OCI-LY7 (cell line): ENCODE results near the gene CSNK2A2. TPM values are rescaled to one million over a fixed set of nuclear protein-coding genes. Genes with fewer than 3 reads are reported as not detected.

Source experiments
- BruUV-seq: library from RNA; stranded (reverse); fragments of 400-500 nt; replicated peaks from 2 replicates; lab custom pipeline; 2021; lab: Mats Ljungman, UMichigan
- CTCF ChIA-PET: fragments of 300-600 bp; sonication (Branson Sonifier 250); formaldehyde crosslinking; loops from one replicate; lab custom pipeline; 2022; ENCODE audit warnings: antibody characterized with exemption; ENCODE audit not compliant: unreplicated experiment; lab: Charles Lee
- POLR2A ChIA-PET: fragments of 300-600 bp; sonication (Branson Sonifier 250); formaldehyde crosslinking; loops from one replicate; lab custom pipeline; 2022; ENCODE audit warnings: antibody characterized with exemption; lab: Charles Lee
- DNase-seq: peaks from one replicate; pipeline ENCODE4 v3.0.0-alpha.2; 2015; ENCODE audit warnings: low spot score
- H2AFZ ChIP-seq: fragments of 200-600 bp; sonication (generic), shearing (Covaris generic); 2 replicates; pipeline ENCODE4 v1.6.1; 2014; ENCODE audit warnings: mild to moderate bottlenecking, antibody characterized with exemption, low read length, moderate library complexity
- H3K27ac ChIP-seq: fragments of 200-600 bp; sonication (generic); 2 replicates; pipeline ENCODE4 v1.5.1; 2014; ENCODE audit warnings: mixed run types, low read depth, mild to moderate bottlenecking, moderate library complexity, low read length, inconsistent platforms; ENCODE audit not compliant: poor library complexity, severe bottlenecking
- H3K36me3 ChIP-seq: fragments of 200-600 bp; sonication (generic); 2 replicates; pipeline ENCODE4 v1.6.1; 2014; ENCODE audit warnings: mild to moderate bottlenecking, antibody characterized with exemption, low read length, moderate library complexity, mixed read lengths; ENCODE audit not compliant: insufficient read depth
- H3K4me1 ChIP-seq: fragments of 200-600 bp; sonication (generic); 2 replicates; pipeline ENCODE4 v1.5.1; 2014; ENCODE audit warnings: mild to moderate bottlenecking, low read length; ENCODE audit not compliant: insufficient read depth, poor library complexity, severe bottlenecking
- H3K4me2 ChIP-seq: fragments of 200-600 bp; sonication (generic); 2 replicates; pipeline ENCODE4 v1.6.1; 2014; ENCODE audit warnings: mild to moderate bottlenecking, low read length
- H3K4me3 ChIP-seq: fragments of 200-600 bp; sonication (generic); 2 replicates; pipeline ENCODE4 v1.5.1; 2014; ENCODE audit warnings: mild to moderate bottlenecking, low read depth, low read length; ENCODE audit not compliant: poor library complexity, severe bottlenecking
- H3K79me2 ChIP-seq: fragments of 200-600 bp; sonication (generic); 2 replicates; pipeline ENCODE4 v1.6.1; 2016; ENCODE audit warnings: low read depth, mild to moderate bottlenecking, low read length, moderate library complexity, mixed read lengths; ENCODE audit not compliant: insufficient read depth
- H3K9me2 ChIP-seq: fragments of 200-600 bp; sonication (generic); 2 replicates; pipeline ENCODE4 v1.6.1; 2016; ENCODE audit warnings: mild to moderate bottlenecking, low read length, mixed read lengths; ENCODE audit not compliant: insufficient read depth
- H3K9me3 ChIP-seq: fragments of 200-600 bp; sonication (generic); 2 replicates; pipeline ENCODE4 v1.6.1; 2014; ENCODE audit warnings: mild to moderate bottlenecking, mixed run types, low read length, mixed read lengths
- H4K20me1 ChIP-seq: fragments of 200-600 bp; sonication (generic); 2 replicates; pipeline ENCODE4 v1.6.1; 2014; ENCODE audit warnings: mild to moderate bottlenecking, antibody characterized with exemption, low read length, moderate library complexity, mixed read lengths; ENCODE audit not compliant: insufficient read depth
- CTCF ChIP-seq: fragments of 200-600 bp; sonication (generic); conservative IDR thresholded peaks from 2 replicates; pipeline ENCODE4 v1.5.1; 2014; ENCODE audit warnings: mild to moderate bottlenecking, antibody characterized with exemption, low read length, moderate library complexity, mixed read lengths
- EZH2phosphoT487 ChIP-seq: fragments of 200-600 bp; sonication (generic); IDR thresholded peaks from 2 replicates; pipeline ENCODE4 v1.6.1; 2018; ENCODE audit warnings: low read depth, borderline replicate concordance, mild to moderate bottlenecking, mixed run types, antibody characterized with exemption, low read length, moderate library complexity, mixed read lengths
- intact Hi-C: fragments of 100-400 bp; cut with micrococcal nuclease; formaldehyde crosslinking; loops from one replicate; pipeline ENCODE4 v1.10.0; 2022; ENCODE audit not compliant: unreplicated experiment
- total RNA-seq, 2 experiments: library from RNA; depleted of rRNA in 1 of 2; stranded (reverse); fragments of >200 nt in 1 of 2; shearing (Covaris generic) in 1 of 2; gene quantifications; 2 replicates each; pipeline ENCODE4 v1.2.3, GENCODE V29; 2014 to 2022

The CSNK2A2 gene
- total RNA-seq, 2 experiments from 2014 or later = 28.7 to 106 TPM

- Histone ChIP-seq H3K4me3 (no peak overlapping the region), H3K9me2 (no peaks in the 10 kb centered on the region), H4K20me1 (peaks cover 60% of the 10 kb centered on the region), H3K9me3 (no peaks in the 10 kb centered on the region), H3K4me2 (no peak overlapping the region), H3K4me1 (peaks cover 40% of the 10 kb centered on the region), H3K36me3 (peaks cover 8% of the 10 kb centered on the region; the same call in 1 of the 2 replicates), H3K27ac (no peak overlapping the region), H2AFZ (no peak overlapping the region), H3K79me2 (peaks cover 88% of the 10 kb centered on the region)
- intact Hi-C loops = no loop called here
- BruUV-seq = no TSS peak
- TF ChIP-seq EZH2phosphoT487 (no peak), CTCF (no peak)
- POLR2A ChIA-PET = interaction anchor here (0.6 to 0.7 kb wide), 3 partner anchors 389 to 1990 kb away, joined by 4 read pairs; no protein-coding TSS in a partner anchor
- no peak for DNase-seq
- CTCF ChIA-PET = no interaction called here
Observed at GRCh38 chr16:58123896-58124600, 73.9 kb downstream of the CSNK2A2 start.

- H3K4me3 ChIP-seq = no peak overlapping the region
- no TSS peak for BruUV-seq
- ChIA-PET CTCF (interaction anchor here (0.7 to 1.4 kb wide), 2 partner anchors 8 to 24 kb away, joined by 3 read pairs; partner anchors contain the start of gene CFAP20), POLR2A (interaction anchor here (0.6 to 2.0 kb wide), 3 partner anchors 86 to 177 kb away, joined by 4 to 5 read pairs (median 5); no protein-coding TSS in a partner anchor)
- intact Hi-C loops = no loop called here
- TF ChIP-seq CTCF = no peak
- no peak for TF ChIP-seq EZH2phosphoT487
- peaks cover 26% of the 10 kb centered on the region for H3K4me1 ChIP-seq
- no peak overlapping the region for H3K4me2 ChIP-seq
- no peak for DNase-seq
- H3K36me3 ChIP-seq = peaks cover 16% of the 10 kb centered on the region; the same call in 1 of the 2 replicates
- no peak overlapping the region for H2AFZ ChIP-seq
- peaks cover 82% of the 10 kb centered on the region for H3K79me2 ChIP-seq
- peaks cover 36% of the 10 kb centered on the region for H4K20me1 ChIP-seq
- no peak overlapping the region for H3K27ac ChIP-seq
- no peaks in the 10 kb centered on the region for H3K9me2 ChIP-seq
- no peaks in the 10 kb centered on the region for H3K9me3 ChIP-seq
Observed at GRCh38 chr16:58121132-58121531, 76.8 kb downstream of the CSNK2A2 start.

- H3K9me3 ChIP-seq = no peaks in the 10 kb centered on the region
Observed at GRCh38 chr16:58120234-58120633, 77.7 kb downstream of the CSNK2A2 start.

More at GRCh38 chr16:58120234-58120633, 77.7 kb downstream of the CSNK2A2 start:
- Histone ChIP-seq H3K9me2 (no peaks in the 10 kb centered on the region), H3K79me2 (peaks cover 73% of the 10 kb centered on the region), H3K4me1 (peaks cover 22% of the 10 kb centered on the region), H3K36me3 (peaks cover 21% of the 10 kb centered on the region), H2AFZ (no peak overlapping the region), H3K4me3 (no peak overlapping the region), H4K20me1 (peaks cover 30% of the 10 kb centered on the region), H3K4me2 (no peak overlapping the region), H3K27ac (no peak overlapping the region)
- TF ChIP-seq EZH2phosphoT487 (no peak), CTCF (no peak)
- ChIA-PET POLR2A (interaction anchor here (0.5 to 2.0 kb wide), 3 partner anchors 9 to 97 kb away, joined by 3 to 5 read pairs (median 5); partner anchors contain the start of gene CFAP20), CTCF (no interaction called here)
- intact Hi-C loops = no loop called here
- no TSS peak for BruUV-seq
- no peak for DNase-seq
